PFSK-1 (cell line): ENCODE measurements around the gene RUNX1.

ENCODE experiments used
- REST ChIP-seq, 2 experiments: IDR thresholded peaks; 2 replicates each; pipeline versions ENCODE4 v1.6.1 to v1.8.0; 2011 to 2012; ENCODE audit warnings: low read depth in 2 of 2, low read length in 2 of 2, control low read depth in 1 of 2, inconsistent platforms in 1 of 2, mild to moderate bottlenecking in 1 of 2, moderate library complexity in 1 of 2; ENCODE audit not compliant: insufficient read depth in 1 of 2
- TAF1 ChIP-seq: IDR thresholded peaks from 2 replicates; pipeline ENCODE4 v1.6.1; 2012; ENCODE audit warnings: low read length, control low read depth, borderline replicate concordance; ENCODE audit not compliant: insufficient read depth

- no peak for TF ChIP-seq TAF1
- no peak for TF ChIP-seq REST (IDR thresholded peaks at IDR 0.05; ENCODE audit: insufficient read depth in 1 of 2, low read depth in 2 of 2, low read length in 2 of 2)
Observed at GRCh38 chr21:34834852-34835501, 214.1 kb downstream of the RUNX1 start.
